H1 (cell line): ENCODE results near the gene CDC42BPB. TPM values are rescaled to one million over a fixed set of nuclear protein-coding genes. Genes with fewer than 3 reads are reported as not detected.

Source experiments
- CTCF ChIA-PET: fragments of 300-600 bp; sonication (Branson Sonifier 250); formaldehyde crosslinking; loops from one replicate; lab custom pipeline; 2021; ENCODE audit not compliant: partially characterized antibody; lab: Charles Lee
- POLR2A ChIA-PET: fragments of 300-600 bp; sonication (Branson Sonifier 250); formaldehyde crosslinking; loops from one replicate; lab custom pipeline; 2021; ENCODE audit warnings: inconsistent platforms; ENCODE audit not compliant: partially characterized antibody; lab: Charles Lee
- DNase-seq, 2 experiments: peaks; one replicate each; pipeline versions ENCODE4 v3.0.0 to v3.0.0-alpha.2; 2010 to 2022; ENCODE audit warnings: low spot score in 2 of 2, low read depth in 1 of 2, mixed read lengths in 1 of 2
- FAIRE-seq: peaks from 2 replicates; lab custom pipeline; 2011; peaks lifted over from hg19 to GRCh38; lab: Jason Lieb, UNC
- H2AFZ ChIP-seq: 2 replicates; pipeline ENCODE4 v1.8.1; 2012; ENCODE audit warnings: low read length, inconsistent platforms
- H2AK5ac ChIP-seq: 2 replicates; pipeline ENCODE4 v1.6.1; 2013; ENCODE audit warnings: low read depth, low read length
- H2BK120ac ChIP-seq: replicated peaks from 2 replicates; pipeline ENCODE3; 2013; ENCODE audit warnings: low read depth, low read length, inconsistent platforms
- H2BK12ac ChIP-seq: 2 replicates; pipeline ENCODE4 v1.6.1; 2013; ENCODE audit warnings: low read depth, low read length
- H2BK15ac ChIP-seq: 2 replicates; pipeline ENCODE4 v1.6.1; 2013; ENCODE audit warnings: low read length
- H2BK20ac ChIP-seq: 2 replicates; pipeline ENCODE4 v1.6.1; 2013; ENCODE audit warnings: low read length
- H2BK5ac ChIP-seq: 2 replicates; pipeline ENCODE4 v1.6.1; 2013; ENCODE audit warnings: low read depth, low read length
- H3K14ac ChIP-seq: 2 replicates; pipeline ENCODE4 v1.6.1; 2013; ENCODE audit warnings: inconsistent platforms; ENCODE audit not compliant: insufficient read length
- H3K18ac ChIP-seq: 2 replicates; pipeline ENCODE4 v1.6.1; 2013; ENCODE audit warnings: low read length; ENCODE audit errors: extremely low read depth
- H3K23ac ChIP-seq: 2 replicates; pipeline ENCODE4 v1.6.1; 2013; ENCODE audit warnings: inconsistent platforms; ENCODE audit not compliant: insufficient read length
- H3K23me2 ChIP-seq: 2 replicates; pipeline ENCODE4 v1.6.1; 2013; ENCODE audit warnings: low read depth, low read length
- H3K27ac ChIP-seq: 2 replicates; pipeline ENCODE4 v1.6.1; 2011; ENCODE audit warnings: low read depth, low read length, inconsistent platforms
- H3K27me3 ChIP-seq, 4 experiments: replicated peaks in 1 of 4; 1 replicate in 1 of 4; 2 replicates in 3 of 4; pipeline versions ENCODE4 v1.6.1 to v1.8.1; 2011 to 2013; ENCODE audit warnings: low read length in 3 of 4, mild to moderate bottlenecking in 3 of 4, inconsistent platforms in 2 of 4, mixed read lengths in 2 of 4, moderate library complexity in 1 of 4; ENCODE audit not compliant: control insufficient read depth in 3 of 4, insufficient read depth in 3 of 4; ENCODE audit errors: extremely low read depth in 1 of 4
- H3K36me3 ChIP-seq, 4 experiments: 2 replicates each; pipeline versions ENCODE4 v1.6.1 to v1.8.1; 2011 to 2013; ENCODE audit warnings: mild to moderate bottlenecking in 4 of 4, low read length in 3 of 4, moderate library complexity in 2 of 4, control low read depth in 1 of 4, inconsistent platforms in 1 of 4; ENCODE audit not compliant: insufficient read depth in 4 of 4, control insufficient read depth in 2 of 4
- H3K4ac ChIP-seq: replicated peaks from 2 replicates; pipeline ENCODE3; 2013; ENCODE audit warnings: low read length, low read depth, mixed read lengths, inconsistent platforms; ENCODE audit not compliant: insufficient read length
- H3K4me1 ChIP-seq, 4 experiments: replicated peaks in 1 of 4; 1 replicate in 1 of 4; 2 replicates in 3 of 4; pipeline versions ENCODE4 v1.6.1 to v1.8.1; 2011 to 2013; ENCODE audit warnings: low read length in 3 of 4, inconsistent platforms in 2 of 4, mixed read lengths in 1 of 4; ENCODE audit not compliant: insufficient read depth in 4 of 4, control insufficient read depth in 3 of 4
- H3K4me2 ChIP-seq, 2 experiments: 2 replicates each; pipeline versions ENCODE4 v1.6.1 to v1.8.1; 2011 to 2013; ENCODE audit warnings: low read depth in 2 of 2, low read length in 2 of 2, control low read depth in 1 of 2, inconsistent platforms in 1 of 2, mild to moderate bottlenecking in 1 of 2; ENCODE audit not compliant: insufficient read depth in 1 of 2
- H3K4me3 ChIP-seq, 4 experiments: fragments of 200-600, 300-600 bp in 1 of 4; sonication (generic), shearing (Covaris generic), sonication (Bioruptor Twin) in 1 of 4; 2 replicates each; pipeline versions ENCODE4 v1.5.1 to v1.8.1; 2011 to 2016; ENCODE audit warnings: low read length in 4 of 4, low read depth in 3 of 4, control low read depth in 2 of 4, inconsistent platforms in 2 of 4, mild to moderate bottlenecking in 2 of 4, mixed read lengths in 1 of 4, moderate library complexity in 1 of 4; ENCODE audit not compliant: insufficient read depth in 2 of 4; ENCODE audit errors: extremely low read depth in 1 of 4
- H3K56ac ChIP-seq: replicated peaks from 2 replicates; pipeline ENCODE3; 2013; ENCODE audit warnings: low read depth, mild to moderate bottlenecking, mixed read lengths, low read length, inconsistent platforms; ENCODE audit not compliant: insufficient read length
- H3K79me1 ChIP-seq: 2 replicates; pipeline ENCODE4 v1.6.1; 2013; ENCODE audit warnings: low read depth, low read length, control low read depth
- H3K79me2 ChIP-seq, 2 experiments: 2 replicates each; pipeline versions ENCODE4 v1.6.1 to v1.8.1; 2012 to 2013; ENCODE audit warnings: low read length in 2 of 2, mild to moderate bottlenecking in 2 of 2, inconsistent platforms in 1 of 2; ENCODE audit not compliant: insufficient read depth in 2 of 2, control insufficient read depth in 1 of 2
- H3K9ac ChIP-seq, 4 experiments: replicated peaks in 1 of 4; 1 replicate in 1 of 4; 2 replicates in 3 of 4; pipeline versions ENCODE4 v1.6.1 to v1.8.1; 2011 to 2013; ENCODE audit warnings: low read depth in 3 of 4, low read length in 3 of 4, control low read depth in 2 of 4, mild to moderate bottlenecking in 2 of 4, moderate library complexity in 2 of 4, inconsistent platforms in 1 of 4; ENCODE audit errors: extremely low read depth in 1 of 4
- H3K9me3 ChIP-seq, 2 experiments: 2 replicates each; pipeline versions ENCODE4 v1.6.1 to v1.8.1; 2012 to 2013; ENCODE audit warnings: mild to moderate bottlenecking in 2 of 2, moderate library complexity in 2 of 2, control low read depth in 1 of 2, inconsistent platforms in 1 of 2, low read depth in 1 of 2, low read length in 1 of 2, mixed read lengths in 1 of 2; ENCODE audit not compliant: insufficient read depth in 2 of 2
- H4K20me1 ChIP-seq, 2 experiments: replicated peaks in 1 of 2; 2 replicates each; pipeline versions ENCODE3 to v1.8.1; 2011 to 2013; ENCODE audit warnings: inconsistent platforms in 2 of 2, low read length in 2 of 2, mild to moderate bottlenecking in 1 of 2; ENCODE audit not compliant: insufficient read depth in 2 of 2, control insufficient read depth in 1 of 2
- H4K5ac ChIP-seq: 2 replicates; pipeline ENCODE4 v1.6.1; 2013; ENCODE audit warnings: low read length, low read depth, mixed read lengths, inconsistent platforms; ENCODE audit not compliant: insufficient read length
- H4K8ac ChIP-seq: 2 replicates; pipeline ENCODE4 v1.8.0; 2013; ENCODE audit warnings: mild to moderate bottlenecking, moderate library complexity, low read length, inconsistent platforms; ENCODE audit not compliant: insufficient read depth; ENCODE audit errors: extremely low read depth
- H4K91ac ChIP-seq: replicated peaks from 2 replicates; pipeline ENCODE3; 2013; ENCODE audit warnings: low read length, mixed read lengths, inconsistent platforms; ENCODE audit not compliant: insufficient read length
- CBX8 ChIP-seq: fragments of 300-800, 300-1000 bp; sonication (generic); IDR thresholded peaks from 2 replicates; pipeline ENCODE4 v1.7.1; 2016; ENCODE audit warnings: low read depth, low read length, borderline replicate concordance
- EGR1 ChIP-seq: IDR thresholded peaks from 2 replicates; pipeline ENCODE4 v1.6.1; 2011; ENCODE audit warnings: low read depth, low read length, borderline replicate concordance
- EP300 ChIP-seq, 2 experiments: IDR thresholded peaks; 1 replicate in 1 of 2; 2 replicates in 1 of 2; pipeline ENCODE4 v1.6.1; 2011 to 2012; ENCODE audit warnings: low read depth in 2 of 2, low read length in 2 of 2, mild to moderate bottlenecking in 2 of 2, borderline replicate concordance in 1 of 2, inconsistent platforms in 1 of 2, moderate library complexity in 1 of 2
- HDAC6 ChIP-seq: IDR thresholded peaks from one replicate; pipeline ENCODE4 v1.7.1; 2012; ENCODE audit warnings: low read depth, mild to moderate bottlenecking, inconsistent platforms, low read length, moderate library complexity
- POLR2A ChIP-seq, 2 experiments: IDR thresholded peaks; 1 replicate in 1 of 2; 2 replicates in 1 of 2; pipeline ENCODE4 v1.6.1; 2011; ENCODE audit warnings: low read depth in 2 of 2, low read length in 2 of 2, mild to moderate bottlenecking in 2 of 2; ENCODE audit errors: control extremely low read depth in 1 of 2
- RAD21 ChIP-seq, 2 experiments: IDR thresholded peaks in 1 of 2; conservative IDR thresholded peaks in 1 of 2; 2 replicates each; pipeline ENCODE4 v1.6.1; 2011; ENCODE audit warnings: low read depth in 2 of 2, low read length in 2 of 2, improper control_type of control experiment in 1 of 2, inconsistent platforms in 1 of 2, mild to moderate bottlenecking in 1 of 2, moderate library complexity in 1 of 2
- SIN3A ChIP-seq, 2 experiments: IDR thresholded peaks in 1 of 2; conservative IDR thresholded peaks in 1 of 2; 2 replicates each; pipeline ENCODE4 v1.6.1; 2011 to 2012; ENCODE audit warnings: low read length in 2 of 2, improper control_type of control experiment in 1 of 2, low read depth in 1 of 2, mild to moderate bottlenecking in 1 of 2
- SIRT6 ChIP-seq: IDR thresholded peaks from one replicate; pipeline ENCODE4 v1.7.1; 2012; ENCODE audit warnings: low read length, inconsistent platforms
- TCF12 ChIP-seq: IDR thresholded peaks from 2 replicates; pipeline ENCODE4 v1.6.1; 2011; ENCODE audit warnings: low read depth, mild to moderate bottlenecking, low read length
- WGBS, 2 experiments: shearing (Covaris generic) in 1 of 2; methylation state at CpG; one replicate each; pipeline versions ENCODE4 v1.1.6 to v1.1.7; 2013 to 2015; ENCODE audit warnings: low lambda C conversion rate in 2 of 2, mixed read lengths in 2 of 2, inconsistent platforms in 1 of 2, low coverage in 1 of 2, missing lambda C conversion rate in 1 of 2; ENCODE audit not compliant: insufficient replicate concordance in 2 of 2, insufficient coverage in 1 of 2, insufficient read length in 1 of 2; ENCODE audit errors: extremely low coverage in 1 of 2, missing lambda C conversion rate in 1 of 2; 5-methylcytosine and 5-hydroxymethylcytosine counted together
- polyA plus RNA-seq, 7 experiments: library from polyadenylated mRNA; depleted of rRNA in 3 of 7; stranded (reverse) in 5 of 7; unstranded in 2 of 7; fragments of >200 nt in 5 of 7; fragments of 200-250 nt in 2 of 7; gene quantifications; 1 replicate in 5 of 7; 2 replicates in 1 of 7; 4 replicates in 1 of 7; pipeline versions ENCODE4 v1.2.1 to v1.2.3, GENCODE V29; 2011 to 2013; ENCODE audit warnings: missing spikeins in 2 of 7, mixed read lengths in 2 of 7
- total RNA-seq: library from RNA; stranded (reverse); fragmentation: NEBNext Ultra II Directional; extraction: Animal tissue kit (Norgen Biotek cat#: 25700); gene quantifications from 2 replicates; pipeline ENCODE4 v1.2.1, GENCODE V29; 2021
- TF ChIP-seq, protein P1 (sequence below): IDR thresholded peaks from 2 replicates; pipeline ENCODE4 v1.6.1; 2012; ENCODE audit warnings: inconsistent platforms
- TF ChIP-seq, protein P2 (sequence below): IDR thresholded peaks from 2 replicates; pipeline ENCODE4 v1.6.1; 2012; ENCODE audit warnings: low read length, inconsistent platforms

CDC42BPB gene
- total and polyA plus RNA-seq, 2 of the 8 experiments (the other 6 are each of a cell fraction or from before 2014, with no cell fraction given), result 51.2 to 88.2 TPM

DNA sequence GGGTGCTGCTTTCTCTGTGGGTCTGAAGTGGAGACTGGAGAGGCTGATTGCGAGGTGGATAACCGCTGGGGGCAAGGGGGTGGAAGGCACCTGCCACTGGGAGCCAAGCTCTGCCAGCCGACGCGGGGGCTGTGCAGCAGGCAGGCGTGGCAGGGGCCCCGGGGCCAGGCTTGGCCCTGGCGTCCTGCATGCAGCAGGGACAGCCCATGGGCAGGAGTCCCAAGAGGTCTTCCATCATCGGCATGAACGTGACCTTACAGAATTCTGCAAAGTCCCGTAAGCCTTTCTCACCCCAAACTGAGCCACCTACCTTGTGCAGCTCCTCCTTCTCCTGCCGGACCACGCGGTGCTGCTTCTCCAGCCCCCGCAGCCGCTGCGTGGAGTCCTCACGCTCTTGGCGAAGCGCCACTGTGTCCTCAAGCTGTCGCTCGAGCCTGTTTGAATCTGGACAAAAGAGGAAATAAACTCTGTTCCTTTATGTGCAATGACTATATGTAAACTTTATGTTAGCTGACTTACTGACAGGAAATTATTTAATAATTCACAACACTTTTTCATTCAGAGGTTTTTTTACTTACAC, 83.6 kb downstream of the CDC42BPB start:
- no peak overlapping the region for H3K27ac ChIP-seq
- H3K9ac ChIP-seq, result no peak overlapping the region
- no peak overlapping the region for H2BK20ac ChIP-seq
- H3K4me2 ChIP-seq, result no peak overlapping the region
- POLR2A ChIA-PET, result no interaction called here
- no peak overlapping the region for H3K56ac ChIP-seq
- no peak overlapping the region for H3K14ac ChIP-seq
- H3K9me3 ChIP-seq, result no peaks in the 10 kb centered on the region
- H2BK12ac ChIP-seq, result no peak overlapping the region
- H4K20me1 ChIP-seq, result peaks cover 0 to 6% of the 10 kb centered on the region in 2 experiments
- no peak overlapping the region for H2BK15ac ChIP-seq
- H3K79me1 ChIP-seq, result 0 out of 2 replicates have a peak, but pooled peaks cover 2% of the 10 kb centered on the region
- H3K79me2 ChIP-seq, result no peaks in the 10 kb centered on the region
- H4K8ac ChIP-seq, result no peak overlapping the region
- H2BK120ac ChIP-seq, result no peak overlapping the region
- H3K36me3 ChIP-seq, result peaks cover 10 to 50% (median 33%) of the 10 kb centered on the region in 4 experiments
- no peaks in the 10 kb centered on the region for H3K4me1 ChIP-seq
- no peaks in the 10 kb centered on the region for H3K27me3 ChIP-seq
- H4K5ac ChIP-seq, result no peak overlapping the region
- 90% methylated on average over 21 of the region's 22 CpGs; no CpG with 5 or more reads in 1 of the 2 experiments for WGBS, 2 experiments
- CTCF ChIA-PET, result interaction anchor here (0.6 to 2.5 kb wide), 4 partner anchors 10 to 318 kb away, joined by 3 to 10 read pairs (median 5); no protein-coding TSS in a partner anchor
- no peak for DNase-seq
- H3K4ac ChIP-seq, result no peak overlapping the region
- no peak overlapping the region for H2AK5ac ChIP-seq
- no peak overlapping the region for H2BK5ac ChIP-seq
- no peak overlapping the region for H3K23ac ChIP-seq
- no peak overlapping the region for H2AFZ ChIP-seq
- H3K4me3 ChIP-seq, result no peak overlapping the region
- no peak for FAIRE-seq
- no peaks in the 10 kb centered on the region for H3K23me2 ChIP-seq
- no peak overlapping the region for H3K18ac ChIP-seq
- no peak overlapping the region for H4K91ac ChIP-seq
- TF ChIP-seq, protein P1, sequence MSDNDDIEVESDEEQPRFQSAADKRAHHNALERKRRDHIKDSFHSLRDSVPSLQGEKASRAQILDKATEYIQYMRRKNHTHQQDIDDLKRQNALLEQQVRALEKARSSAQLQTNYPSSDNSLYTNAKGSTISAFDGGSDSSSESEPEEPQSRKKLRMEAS, result no peak
- no peak for TF ChIP-seq TCF12
- no peak for TF ChIP-seq RAD21 (IDR thresholded peaks at IDR 0.05 in 1 of 2, conservative IDR thresholded peaks at IDR 0.05 in 1 of 2; ENCODE audit: low read depth in 2 of 2, low read length in 2 of 2)
- no peak for TF ChIP-seq EP300 (IDR thresholded peaks at IDR 0.05; ENCODE audit: borderline replicate concordance in 1 of 2, low read depth in 2 of 2, low read length in 2 of 2)
- no peak for TF ChIP-seq SIN3A (conservative IDR thresholded peaks at IDR 0.05 in 1 of 2, IDR thresholded peaks at IDR 0.05 in 1 of 2; ENCODE audit: low read depth in 1 of 2, low read length in 2 of 2)
- no peak for TF ChIP-seq HDAC6
- TF ChIP-seq SIRT6, result no peak
- TF ChIP-seq POLR2A (IDR thresholded peaks at IDR 0.05; ENCODE audit: control extremely low read depth in 1 of 2, low read depth in 2 of 2, low read length in 2 of 2), result no peak
- TF ChIP-seq CBX8, result no peak
- TF ChIP-seq, protein P2, sequence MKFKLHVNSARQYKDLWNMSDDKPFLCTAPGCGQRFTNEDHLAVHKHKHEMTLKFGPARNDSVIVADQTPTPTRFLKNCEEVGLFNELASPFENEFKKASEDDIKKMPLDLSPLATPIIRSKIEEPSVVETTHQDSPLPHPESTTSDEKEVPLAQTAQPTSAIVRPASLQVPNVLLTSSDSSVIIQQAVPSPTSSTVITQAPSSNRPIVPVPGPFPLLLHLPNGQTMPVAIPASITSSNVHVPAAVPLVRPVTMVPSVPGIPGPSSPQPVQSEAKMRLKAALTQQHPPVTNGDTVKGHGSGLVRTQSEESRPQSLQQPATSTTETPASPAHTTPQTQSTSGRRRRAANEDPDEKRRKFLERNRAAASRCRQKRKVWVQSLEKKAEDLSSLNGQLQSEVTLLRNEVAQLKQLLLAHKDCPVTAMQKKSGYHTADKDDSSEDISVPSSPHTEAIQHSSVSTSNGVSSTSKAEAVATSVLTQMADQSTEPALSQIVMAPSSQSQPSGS, result no peak
- TF ChIP-seq EGR1, result no peak
